ENCODE results near the gene TEX30. TPM values are rescaled to one million over a fixed set of nuclear protein-coding genes. Genes with fewer than 3 reads are reported as not detected.

TEX30 gene
- total and polyA plus RNA-seq, 2 donors (not counting 3 experiments of a cell fraction or from before 2014, with no cell fraction given): 12.5 to 19.8 TPM

- no peak for FAIRE-seq
- peak overlapping the region; percentile 74 for H3K9ac ChIP-seq (replicated peaks; ENCODE audit: extremely low read depth, insufficient read depth, low read length)
- H3K4me2 ChIP-seq (ENCODE audit: insufficient read depth, low read length): peak overlapping the region; percentile 84
- H3K4me1 ChIP-seq (ENCODE audit: control insufficient read depth, extremely low read depth, insufficient read depth, low read length): peaks cover 18% of the 10 kb centered on the region
- no peaks in the 10 kb centered on the region for H3K9me3 ChIP-seq (replicated peaks; ENCODE audit: control insufficient read depth, insufficient read depth, low read length)
- ChIA-PET POLR2A (no interaction called here), CTCF (interaction anchor here (0.8 to 3.5 kb wide), 14 partner anchors 9 to 220 kb away, joined by 3 to 37 read pairs (median 8); partner anchors contain the start of genes ERCC5, TEX30 and TPP2)
- TF ChIP-seq EZH2 (IDR thresholded peaks at IDR 0.05; ENCODE audit: borderline replicate concordance, low read depth, low read length, severe bottlenecking): no peak
- TF ChIP-seq CTCF (IDR thresholded peaks at IDR 0.05; ENCODE audit: extremely low read depth in 1 of 2, insufficient read depth in 1 of 2, low read depth in 1 of 2, low read length in 2 of 2): no peak
- H3K36me3 ChIP-seq (ENCODE audit: control insufficient read depth in 2 of 2, extremely low read depth in 1 of 2, insufficient read depth in 2 of 2, low read length in 2 of 2): no peaks in the 10 kb centered on the region
- no peaks in the 10 kb centered on the region for H4K20me1 ChIP-seq (replicated peaks; ENCODE audit: control insufficient read depth, extremely low read depth, insufficient read depth, low read length)
- peak overlapping the region; percentile 47 to 71 (median 56) for H3K4me3 ChIP-seq (replicated peaks in 1 of 3; ENCODE audit: insufficient read depth in 1 of 3, low read depth in 1 of 3, low read length in 3 of 3)
- no peaks in the 10 kb centered on the region for H3K9me1 ChIP-seq (replicated peaks; ENCODE audit: control insufficient read depth, extremely low read depth, insufficient read depth, low read length)
- no TSS peak for BruUV-seq (replicated peaks)
- peak overlapping the region; percentile 41 for H3K27ac ChIP-seq (ENCODE audit: insufficient read depth, low read depth, low read length)
- peaks cover 15% of the 10 kb centered on the region for H3K79me2 ChIP-seq (ENCODE audit: control insufficient read depth, insufficient read depth, low read length)
- intact Hi-C loops (cut with micrococcal nuclease) (loop anchor here (1.0 kb wide), 6 partner anchors 26 to 219 kb away; partner anchors contain the start of genes TEX30 and TPP2), dilution Hi-C loops (cut with MboI; ENCODE audit: extremely low pct_ligation_motif_present, low sequenced_read_pairs) (no loop called here)
- no peak for DNase-seq (ENCODE audit: low read depth, low spot score)
- H2AFZ ChIP-seq (ENCODE audit: low read depth, low read length): peak overlapping the region; percentile 63
- no peaks in the 10 kb centered on the region for H3K27me3 ChIP-seq (ENCODE audit: control insufficient read depth in 2 of 2, insufficient read depth in 2 of 2, low read length in 2 of 2)
Observed at GRCh38 chr13:102799426-102800144, 26.0 kb upstream of the TEX30 start.

Data from endothelial cell of umbilical vein (primary cell).